Keratinocyte (primary cell): Measurements from ENCODE around the gene ENTPD8. TPM values are rescaled to one million over a fixed set of nuclear protein-coding genes. Genes with fewer than 3 reads are reported as not detected.

Experiments used
- DNase-seq: peaks from one replicate; pipeline ENCODE4 v3.0.0-alpha.2; 2011; ENCODE audit warnings: low read depth, missing footprints, low spot score
- FAIRE-seq: peaks from 2 replicates; lab custom pipeline; 2011; peaks lifted over from hg19 to GRCh38; lab: Jason Lieb, UNC
- H2AFZ ChIP-seq: 2 replicates; pipeline ENCODE4 v1.6.0; 2012; ENCODE audit warnings: low read length, control low read depth, inconsistent platforms; ENCODE audit not compliant: control insufficient read depth
- H3K27ac ChIP-seq: 2 replicates; pipeline ENCODE4 v1.5.1; 2011; ENCODE audit warnings: low read length; ENCODE audit not compliant: control insufficient read depth, insufficient read depth
- H3K27me3 ChIP-seq: 3 replicates; pipeline ENCODE4 v1.6.0; 2011; ENCODE audit warnings: low read length; ENCODE audit not compliant: control insufficient read depth, insufficient read depth; ENCODE audit errors: extremely low read depth
- H3K36me3 ChIP-seq, 2 experiments: 2 replicates in 1 of 2; 3 replicates in 1 of 2; pipeline ENCODE4 v1.5.1; 2011; ENCODE audit warnings: low read length in 2 of 2, mild to moderate bottlenecking in 1 of 2; ENCODE audit not compliant: control insufficient read depth in 2 of 2, insufficient read depth in 2 of 2; ENCODE audit errors: extremely low read depth in 1 of 2
- H3K4me1 ChIP-seq: 3 replicates; pipeline ENCODE4 v1.5.1; 2011; ENCODE audit warnings: low read length; ENCODE audit not compliant: control insufficient read depth, insufficient read depth; ENCODE audit errors: extremely low read depth
- H3K4me2 ChIP-seq: 3 replicates; pipeline ENCODE4 v1.6.0; 2011; ENCODE audit warnings: low read depth, low read length; ENCODE audit not compliant: control insufficient read depth, insufficient read depth; ENCODE audit errors: extremely low read depth
- H3K4me3 ChIP-seq, 3 experiments: fragments of 200-600 bp in 1 of 3; sonication (generic) in 1 of 3; 2 replicates in 2 of 3; 3 replicates in 1 of 3; pipeline ENCODE4 v1.5.1; 2011 to 2016; ENCODE audit warnings: low read length in 3 of 3, mild to moderate bottlenecking in 3 of 3, control low read depth in 2 of 3, inconsistent platforms in 1 of 3, low read depth in 1 of 3, mixed read lengths in 1 of 3, mixed run types in 1 of 3, moderate library complexity in 1 of 3; ENCODE audit not compliant: control insufficient read depth in 2 of 3, insufficient read depth in 2 of 3; ENCODE audit errors: extremely low read depth in 1 of 3
- H3K79me2 ChIP-seq: 2 replicates; pipeline ENCODE4 v1.6.0; 2012; ENCODE audit warnings: low read length; ENCODE audit not compliant: control insufficient read depth, insufficient read depth
- H3K9ac ChIP-seq: 3 replicates; pipeline ENCODE4 v1.6.0; 2011; ENCODE audit warnings: low read length; ENCODE audit not compliant: control insufficient read depth, insufficient read depth; ENCODE audit errors: extremely low read depth
- H3K9me1 ChIP-seq: 3 replicates; pipeline ENCODE4 v1.6.0; 2011; ENCODE audit warnings: low read length; ENCODE audit not compliant: control insufficient read depth, insufficient read depth; ENCODE audit errors: extremely low read depth
- H3K9me3 ChIP-seq: 2 replicates; pipeline ENCODE4 v1.5.1; 2012; ENCODE audit warnings: low read depth, low read length; ENCODE audit not compliant: control insufficient read depth
- H4K20me1 ChIP-seq: 3 replicates; pipeline ENCODE4 v1.6.0; 2011; ENCODE audit warnings: low read length; ENCODE audit not compliant: control insufficient read depth, insufficient read depth; ENCODE audit errors: extremely low read depth
- CTCF ChIP-seq, 3 experiments: IDR thresholded peaks in 1 of 3; conservative IDR thresholded peaks in 1 of 3; optimal IDR thresholded peaks in 1 of 3; 2 replicates in 2 of 3; 3 replicates in 1 of 3; pipeline versions ENCODE3 to v1.5.1; 2011; ENCODE audit warnings: low read length in 3 of 3, mild to moderate bottlenecking in 3 of 3, moderate library complexity in 2 of 3, control low read depth in 1 of 3, inconsistent platforms in 1 of 3; ENCODE audit not compliant: insufficient read depth in 2 of 3; ENCODE audit errors: extremely low read depth in 1 of 3
- EZH2 ChIP-seq: IDR thresholded peaks from one replicate; pipeline ENCODE4 v1.6.1; 2012; ENCODE audit warnings: inconsistent platforms, mild to moderate bottlenecking, low read length, moderate library complexity
- dilution Hi-C: fragments of 300-500 bp; cut with MboI; formaldehyde crosslinking; loops from one replicate; pipeline ENCODE4 v1.7.0; 2020; ENCODE audit warnings: low sequenced_read_pairs; ENCODE audit not compliant: extremely low pct_ligation_motif_present
- polyA plus RNA-seq, 5 experiments: library from polyadenylated mRNA; depleted of rRNA in 3 of 5; stranded (reverse) in 3 of 5; stranded (forward) in 1 of 5; unstranded in 1 of 5; fragments of >200 nt; gene quantifications; 1 replicate in 1 of 5; 2 replicates in 3 of 5; 3 replicates in 1 of 5; pipeline versions ENCODE4 v1.2.1 to v1.2.3, GENCODE V29; 2011 to 2012; ENCODE audit warnings: missing spikeins in 2 of 5, low read depth in 1 of 5, low replicate concordance in 1 of 5

Gene ENTPD8
- polyA plus RNA-seq, 1 donor (not counting 4 experiments of a cell fraction or from before 2014, with no cell fraction given): not detected

- TF ChIP-seq CTCF (optimal IDR thresholded peaks at IDR 0.05 in 1 of 3, IDR thresholded peaks at IDR 0.05 in 1 of 3, conservative IDR thresholded peaks at IDR 0.05 in 1 of 3; ENCODE audit: extremely low read depth in 1 of 3, insufficient read depth in 2 of 3, low read length in 3 of 3): no peak
- TF ChIP-seq EZH2: no peak
- no peak for FAIRE-seq
These were observed 49.8 kb downstream of the ENTPD8 start for GRCh38 chr9:137391411-137391754.

GRCh38 chr9:137390553-137391410 lies 50.4 kb downstream of the ENTPD8 start:
- Histone ChIP-seq H3K79me2 (no peaks in the 10 kb centered on the region), H2AFZ (no peak overlapping the region), H3K4me2 (no peak overlapping the region), H3K9ac (no peak overlapping the region), H3K9me3 (no peaks in the 10 kb centered on the region), H3K4me1 (no peaks in the 10 kb centered on the region), H4K20me1 (no peaks in the 10 kb centered on the region), H3K9me1 (no peaks in the 10 kb centered on the region), H3K4me3 (no peak overlapping the region), H3K36me3 (no peaks in the 10 kb centered on the region), H3K27me3 (no peaks in the 10 kb centered on the region), H3K27ac (no peak overlapping the region)
- FAIRE-seq (no peak), DNase-seq (no peak)
- no peak for TF ChIP-seq EZH2
- TF ChIP-seq CTCF (optimal IDR thresholded peaks at IDR 0.05 in 1 of 3, IDR thresholded peaks at IDR 0.05 in 1 of 3, conservative IDR thresholded peaks at IDR 0.05 in 1 of 3; ENCODE audit: extremely low read depth in 1 of 3, insufficient read depth in 2 of 3, low read length in 3 of 3): no peak
- dilution Hi-C loops: no loop called here

More at GRCh38 chr9:137391411-137391754, 49.8 kb downstream of the ENTPD8 start:
- H3K27me3 ChIP-seq: no peaks in the 10 kb centered on the region
- H3K79me2 ChIP-seq: no peaks in the 10 kb centered on the region
- no peaks in the 10 kb centered on the region for H3K9me1 ChIP-seq
- H3K36me3 ChIP-seq: no peaks in the 10 kb centered on the region
- no peak overlapping the region for H3K4me3 ChIP-seq
- no peaks in the 10 kb centered on the region for H3K4me1 ChIP-seq
- no peak overlapping the region for H2AFZ ChIP-seq
- H3K4me2 ChIP-seq: no peak overlapping the region
- H4K20me1 ChIP-seq: no peaks in the 10 kb centered on the region
- H3K9me3 ChIP-seq: no peaks in the 10 kb centered on the region
- H3K9ac ChIP-seq: no peak overlapping the region
- dilution Hi-C loops: no loop called here
- no peak overlapping the region for H3K27ac ChIP-seq
- DNase-seq: no peak
